ENCODE results near the gene SKI. TPM values are rescaled to one million over a fixed set of nuclear protein-coding genes. Genes with fewer than 3 reads are reported as not detected.

Gene SKI
- total RNA-seq, 2 experiments from 2014 or later, result 286 to 324 TPM

DNA sequence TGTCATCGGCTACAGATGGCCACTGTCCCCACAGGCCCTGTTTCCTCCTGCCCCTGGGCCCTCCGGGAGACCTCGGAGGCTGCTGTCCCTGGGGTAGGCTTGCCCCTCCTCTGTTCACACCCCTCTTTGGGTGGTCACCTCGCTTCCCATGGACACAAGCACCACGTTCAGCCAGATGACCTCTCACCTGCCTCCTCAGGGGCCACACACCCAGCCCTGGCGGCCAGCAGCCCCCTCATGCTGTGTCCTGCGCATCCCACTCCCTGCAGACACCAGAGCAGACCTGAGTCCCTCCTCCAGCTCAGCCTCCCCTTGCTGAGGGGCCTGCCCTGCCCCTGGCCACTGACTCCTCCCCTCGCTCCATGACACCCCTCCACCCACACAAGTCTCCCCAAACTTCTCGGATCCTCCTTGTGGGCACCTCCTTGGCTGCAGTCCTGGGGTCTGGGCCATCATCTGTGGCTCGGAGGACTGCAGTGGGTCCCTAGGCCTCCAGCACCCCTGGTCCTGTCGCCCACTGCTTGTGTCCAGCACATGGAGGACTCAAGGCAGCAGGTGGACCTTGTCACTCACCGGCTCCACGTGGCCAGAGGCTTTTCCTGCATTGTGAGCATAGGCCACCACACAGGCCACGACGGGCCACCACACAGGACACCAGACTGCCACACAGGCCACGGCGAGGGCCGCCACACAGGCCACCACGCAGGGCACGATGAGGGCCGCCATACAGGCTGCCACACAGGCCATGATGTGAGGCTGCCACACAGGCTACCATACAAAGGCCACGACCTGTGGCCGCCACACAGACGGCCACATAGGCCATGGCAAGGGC is 112.2 kb downstream of the SKI start:
- CTCF ChIA-PET, result no interaction called here
- H3K36me3 ChIP-seq (ENCODE audit: insufficient read depth, low read length), result no peaks in the 10 kb centered on the region
- Mint-ChIP-seq H3K27me3 (no peaks in the 10 kb centered on the region), H3K4me1 (ENCODE audit: low read depth) (no peaks in the 10 kb centered on the region), H3K27ac (no peak overlapping the region), H3K36me3 (ENCODE audit: low read depth) (no peaks in the 10 kb centered on the region), H3K9me3 (no peaks in the 10 kb centered on the region), H3K4me3 (no peak overlapping the region)
- TF ChIP-seq, protein P1, sequence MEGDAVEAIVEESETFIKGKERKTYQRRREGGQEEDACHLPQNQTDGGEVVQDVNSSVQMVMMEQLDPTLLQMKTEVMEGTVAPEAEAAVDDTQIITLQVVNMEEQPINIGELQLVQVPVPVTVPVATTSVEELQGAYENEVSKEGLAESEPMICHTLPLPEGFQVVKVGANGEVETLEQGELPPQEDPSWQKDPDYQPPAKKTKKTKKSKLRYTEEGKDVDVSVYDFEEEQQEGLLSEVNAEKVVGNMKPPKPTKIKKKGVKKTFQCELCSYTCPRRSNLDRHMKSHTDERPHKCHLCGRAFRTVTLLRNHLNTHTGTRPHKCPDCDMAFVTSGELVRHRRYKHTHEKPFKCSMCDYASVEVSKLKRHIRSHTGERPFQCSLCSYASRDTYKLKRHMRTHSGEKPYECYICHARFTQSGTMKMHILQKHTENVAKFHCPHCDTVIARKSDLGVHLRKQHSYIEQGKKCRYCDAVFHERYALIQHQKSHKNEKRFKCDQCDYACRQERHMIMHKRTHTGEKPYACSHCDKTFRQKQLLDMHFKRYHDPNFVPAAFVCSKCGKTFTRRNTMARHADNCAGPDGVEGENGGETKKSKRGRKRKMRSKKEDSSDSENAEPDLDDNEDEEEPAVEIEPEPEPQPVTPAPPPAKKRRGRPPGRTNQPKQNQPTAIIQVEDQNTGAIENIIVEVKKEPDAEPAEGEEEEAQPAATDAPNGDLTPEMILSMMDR (IDR thresholded peaks at IDR 0.05), result no peak
- intact Hi-C loops (cut with DNase I, micrococcal nuclease), result no loop called here
- DNase-seq (no peak), ATAC-seq (ENCODE audit: poor library complexity) (no peak)
- H3K27ac ChIP-seq (ENCODE audit: low read depth in 1 of 2, low read length in 2 of 2), result no peak overlapping the region
- H3K9me3 ChIP-seq (ENCODE audit: control insufficient read depth in 1 of 2, insufficient read depth in 1 of 2, low read length in 2 of 2), result no peaks in the 10 kb centered on the region
- H3K4me1 ChIP-seq (ENCODE audit: insufficient read depth, low read length), result no peaks in the 10 kb centered on the region
- no peak overlapping the region for H3K4me3 ChIP-seq (ENCODE audit: low read length)
- H3K27me3 ChIP-seq (ENCODE audit: control insufficient read depth in 1 of 2, insufficient read depth in 2 of 2, low read length in 2 of 2), result no peaks in the 10 kb centered on the region
- POLR2A ChIA-PET, result no interaction called here

DNA sequence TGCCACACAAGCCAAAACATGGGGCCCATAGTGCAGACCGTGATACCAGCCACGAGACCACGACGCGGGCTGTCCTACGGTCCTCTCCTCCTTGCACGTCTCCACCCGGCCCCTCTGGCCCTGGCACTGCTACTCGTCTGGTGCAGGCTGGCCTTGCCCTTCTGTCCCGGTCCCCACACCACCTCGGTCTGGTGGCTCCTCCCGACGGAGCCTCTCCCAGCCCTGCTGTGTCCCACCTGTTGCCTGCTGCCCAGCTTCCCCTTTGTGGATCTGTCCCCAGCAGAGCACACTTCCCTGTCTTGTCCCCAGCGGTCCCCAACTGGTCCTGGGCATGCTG is 112.8 kb downstream of the SKI start:
- no peaks in the 10 kb centered on the region for H3K4me1 Mint-ChIP-seq (ENCODE audit: low read depth)
- Histone ChIP-seq H3K4me3 (ENCODE audit: low read length) (no peak overlapping the region), H3K27me3 (ENCODE audit: control insufficient read depth in 1 of 2, insufficient read depth in 2 of 2, low read length in 2 of 2) (no peaks in the 10 kb centered on the region), H3K4me1 (ENCODE audit: insufficient read depth, low read length) (no peaks in the 10 kb centered on the region), H3K9me3 (ENCODE audit: control insufficient read depth in 1 of 2, insufficient read depth in 1 of 2, low read length in 2 of 2) (no peaks in the 10 kb centered on the region), H3K36me3 (ENCODE audit: insufficient read depth, low read length) (no peaks in the 10 kb centered on the region), H3K27ac (ENCODE audit: low read depth in 1 of 2, low read length in 2 of 2) (no peak overlapping the region)
- ChIA-PET CTCF (no interaction called here), POLR2A (no interaction called here)
- no peaks in the 10 kb centered on the region for H3K9me3 Mint-ChIP-seq
- intact Hi-C loops (cut with DNase I, micrococcal nuclease), result no loop called here
- ATAC-seq (ENCODE audit: poor library complexity) (no peak), DNase-seq (no peak)
- H3K4me3 Mint-ChIP-seq, result no peak overlapping the region
- H3K36me3 Mint-ChIP-seq (ENCODE audit: low read depth), result no peaks in the 10 kb centered on the region
- TF ChIP-seq, protein P1 (IDR thresholded peaks at IDR 0.05), result no peak
- H3K27ac Mint-ChIP-seq, result no peak overlapping the region
- no peaks in the 10 kb centered on the region for H3K27me3 Mint-ChIP-seq

DNA sequence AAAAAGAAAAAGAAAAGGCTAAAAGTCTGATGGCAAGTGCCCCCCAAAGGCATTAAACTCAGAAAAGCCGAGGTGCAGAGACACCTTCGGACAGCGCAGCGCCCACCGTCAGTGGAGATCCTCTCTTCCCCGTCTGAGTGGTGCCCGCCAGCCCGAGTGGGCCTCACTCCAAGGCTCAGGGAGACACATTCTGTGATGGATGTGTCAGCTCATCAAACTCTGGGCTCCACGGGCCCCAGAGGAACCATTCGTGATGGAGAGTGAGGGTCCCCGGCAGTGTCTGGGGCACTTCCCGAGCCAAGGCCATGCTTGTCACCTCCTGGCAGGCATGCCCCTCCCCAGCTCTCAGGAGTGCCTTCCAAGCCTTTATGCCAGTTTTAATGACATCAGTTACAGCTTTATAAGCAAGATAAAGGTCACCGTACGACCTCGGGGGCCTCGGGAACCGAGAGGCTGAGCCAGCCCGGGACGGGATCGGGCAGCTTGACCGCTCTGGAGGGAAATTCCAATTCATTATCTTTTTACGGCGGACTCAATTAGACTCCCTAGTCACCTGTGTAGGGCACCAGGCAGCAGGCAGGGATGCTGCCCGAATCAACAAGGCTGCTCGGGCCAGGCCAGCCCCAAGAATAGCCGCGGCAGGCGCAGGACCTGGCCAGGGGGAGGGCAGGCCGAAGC is 113.7 kb downstream of the SKI start:
- H3K4me3 ChIP-seq (ENCODE audit: low read length), result no peak overlapping the region
- ATAC-seq (ENCODE audit: poor library complexity) (no peak), DNase-seq (peak in 1 of 14 experiments; percentile 2)
- Mint-ChIP-seq H3K9me3 (no peaks in the 10 kb centered on the region), H3K4me3 (no peak overlapping the region), H3K27me3 (no peaks in the 10 kb centered on the region), H3K4me1 (ENCODE audit: low read depth) (no peaks in the 10 kb centered on the region), H3K27ac (no peak overlapping the region), H3K36me3 (ENCODE audit: low read depth) (no peaks in the 10 kb centered on the region)
- no peaks in the 10 kb centered on the region for H3K36me3 ChIP-seq (ENCODE audit: insufficient read depth, low read length)
- TF ChIP-seq, protein P1 (IDR thresholded peaks at IDR 0.05), result no peak
- no peaks in the 10 kb centered on the region for H3K27me3 ChIP-seq (ENCODE audit: control insufficient read depth in 1 of 2, insufficient read depth in 2 of 2, low read length in 2 of 2)
- no peak overlapping the region for H3K27ac ChIP-seq (ENCODE audit: low read depth in 1 of 2, low read length in 2 of 2)
- intact Hi-C loops (cut with DNase I, micrococcal nuclease), result no loop called here
- ChIA-PET CTCF (no interaction called here), POLR2A (no interaction called here)
- H3K4me1 ChIP-seq (ENCODE audit: insufficient read depth, low read length), result no peaks in the 10 kb centered on the region
- no peaks in the 10 kb centered on the region for H3K9me3 ChIP-seq (ENCODE audit: control insufficient read depth in 1 of 2, insufficient read depth in 1 of 2, low read length in 2 of 2)

Data from CD4-positive, alpha-beta T cell (primary cell).